Activated CD4-positive, CD25-positive, alpha-beta regulatory T cell treated with anti-CD3 and anti-CD28 coated beads, Interleukin-2, amount 50 U/mL, for 24 hours (primary cell): ENCODE data around the gene ITPR3.
A peak's percentile ranks its signal among the peaks of the same experiment; 100 is the strongest.

ENCODE experiments used
- ATAC-seq, 2 donors: fragments of 150-1000 bp; cut with Tn5 transposase; one replicate each; pipeline ENCODE4 v1.10.0; 2021; ENCODE audit warnings: mild to moderate bottlenecking in 1 of 2, moderate library complexity in 1 of 2

The ITPR3 gene

DNA sequence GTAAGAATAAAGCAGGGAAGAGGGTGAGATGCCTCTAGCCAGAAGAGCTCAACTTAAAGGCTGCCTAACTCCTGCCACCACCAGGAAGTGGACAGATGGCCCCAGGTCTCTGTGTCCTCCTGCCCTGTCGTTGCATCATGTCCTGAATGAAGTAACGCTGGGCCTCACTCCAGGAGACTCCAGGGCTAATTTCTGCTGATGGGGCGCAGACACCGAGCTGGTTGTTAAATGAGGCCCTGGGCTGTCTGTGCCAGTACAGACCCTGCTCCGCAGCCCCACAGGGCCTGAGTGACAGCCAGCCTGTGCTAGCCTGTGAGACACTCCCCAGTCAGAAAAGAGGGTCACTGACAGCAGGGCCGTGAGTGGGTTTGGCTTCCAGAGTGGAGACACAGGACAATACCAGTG is 119.1 kb downstream of the ITPR3 start:
- no peak for ATAC-seq

DNA sequence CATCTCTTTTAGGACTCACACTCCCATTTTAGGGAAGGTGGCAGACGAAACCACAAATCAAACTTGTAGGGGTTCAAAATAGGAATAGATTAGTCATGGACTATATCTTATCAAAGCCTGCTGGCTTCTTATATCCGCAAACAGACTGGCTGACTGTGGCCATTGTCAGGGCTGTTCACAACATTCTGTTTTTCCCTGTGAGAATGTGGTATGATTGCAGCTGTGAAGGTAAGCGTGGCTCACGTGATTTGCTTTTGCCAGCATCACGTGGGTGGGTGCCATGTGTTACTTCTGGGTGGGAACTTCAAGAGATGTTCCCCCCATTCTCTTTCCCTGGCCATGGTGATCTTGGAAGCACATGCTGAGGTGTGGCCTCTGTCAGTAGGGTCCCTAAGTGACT is 119.7 kb downstream of the ITPR3 start:
- no peak for ATAC-seq

DNA sequence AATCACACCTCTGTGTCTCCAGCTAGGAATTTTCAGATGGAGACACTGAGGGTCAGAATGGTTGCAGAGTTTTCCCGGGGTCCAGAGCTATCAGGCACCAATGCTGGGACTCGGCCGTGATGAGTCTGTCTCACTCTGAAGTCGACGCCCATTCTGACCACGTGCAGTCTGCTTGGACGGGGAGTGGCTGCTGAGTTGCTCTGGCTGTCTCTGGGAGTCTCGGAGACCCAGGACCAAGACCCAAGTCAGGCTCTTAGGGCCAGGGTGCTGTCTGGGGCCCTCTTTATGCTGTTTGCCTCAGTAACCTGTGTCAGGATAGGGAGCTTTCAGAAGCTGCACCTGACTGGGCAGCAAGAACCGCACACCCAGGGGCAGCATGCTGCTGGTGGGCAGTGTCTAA is 121.0 kb downstream of the ITPR3 start:
- no peak for ATAC-seq

DNA sequence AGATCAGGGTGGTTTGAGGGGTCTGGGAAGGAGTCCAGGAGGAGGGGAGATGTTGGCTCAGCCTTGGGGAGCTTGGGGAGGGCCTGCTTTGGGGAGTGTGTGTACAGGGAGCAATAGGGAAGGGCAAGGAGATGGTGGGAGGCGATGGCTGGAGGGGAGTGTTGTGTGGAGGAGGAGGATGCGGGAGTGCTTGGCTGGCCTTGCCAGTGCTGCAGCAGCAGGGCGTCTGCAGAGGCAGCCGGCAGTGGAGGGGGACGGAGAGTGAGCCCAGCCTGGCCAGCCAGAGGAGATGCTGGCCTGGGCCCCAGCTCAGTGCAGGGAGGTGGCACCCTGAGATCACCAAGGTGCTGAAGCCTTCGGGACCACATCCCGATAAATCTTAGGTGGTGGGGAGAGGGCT is 121.7 kb downstream of the ITPR3 start:
- no peak for ATAC-seq

DNA sequence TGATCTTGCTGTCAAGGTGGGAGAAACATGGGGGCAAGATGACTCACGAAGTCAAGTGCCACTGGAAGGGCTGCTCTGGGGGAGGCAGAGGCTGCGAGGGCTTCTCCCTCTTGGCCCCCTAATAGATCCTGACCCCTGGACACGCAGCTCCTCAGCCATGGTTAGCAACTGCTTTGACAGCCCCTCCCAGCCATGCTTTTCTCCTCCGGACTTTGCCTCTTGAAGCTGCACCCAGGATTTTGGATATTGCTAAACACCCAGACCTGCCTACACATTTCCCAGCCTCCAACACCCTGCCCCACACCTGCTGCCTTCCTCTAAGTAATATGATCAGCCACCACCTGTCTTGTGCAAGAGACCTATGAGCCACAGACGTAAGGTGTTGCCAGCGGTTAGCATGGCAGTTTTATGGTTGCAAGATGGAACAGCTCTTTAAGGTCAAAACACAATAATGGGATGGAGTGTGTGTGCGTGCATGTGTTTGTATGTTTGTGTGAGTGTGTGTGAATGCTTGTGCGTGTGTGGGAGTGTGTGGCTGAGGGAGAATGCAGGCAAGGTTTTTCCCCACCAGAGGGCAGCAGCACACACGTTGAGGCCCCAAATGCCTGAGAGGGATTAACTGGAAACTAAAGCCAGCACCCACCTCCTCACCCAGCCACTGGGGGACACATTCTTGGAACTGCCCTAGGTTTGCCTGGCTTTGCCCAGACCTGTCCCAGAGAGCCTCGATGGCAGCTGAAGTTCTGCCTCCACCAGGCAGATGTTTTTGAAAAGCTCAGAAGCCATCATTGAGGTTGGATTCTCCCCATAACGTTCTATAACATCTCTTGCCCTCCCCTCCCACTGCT is 123.1 kb downstream of the ITPR3 start:
- ATAC-seq, result peak; percentile 69 to 73

DNA sequence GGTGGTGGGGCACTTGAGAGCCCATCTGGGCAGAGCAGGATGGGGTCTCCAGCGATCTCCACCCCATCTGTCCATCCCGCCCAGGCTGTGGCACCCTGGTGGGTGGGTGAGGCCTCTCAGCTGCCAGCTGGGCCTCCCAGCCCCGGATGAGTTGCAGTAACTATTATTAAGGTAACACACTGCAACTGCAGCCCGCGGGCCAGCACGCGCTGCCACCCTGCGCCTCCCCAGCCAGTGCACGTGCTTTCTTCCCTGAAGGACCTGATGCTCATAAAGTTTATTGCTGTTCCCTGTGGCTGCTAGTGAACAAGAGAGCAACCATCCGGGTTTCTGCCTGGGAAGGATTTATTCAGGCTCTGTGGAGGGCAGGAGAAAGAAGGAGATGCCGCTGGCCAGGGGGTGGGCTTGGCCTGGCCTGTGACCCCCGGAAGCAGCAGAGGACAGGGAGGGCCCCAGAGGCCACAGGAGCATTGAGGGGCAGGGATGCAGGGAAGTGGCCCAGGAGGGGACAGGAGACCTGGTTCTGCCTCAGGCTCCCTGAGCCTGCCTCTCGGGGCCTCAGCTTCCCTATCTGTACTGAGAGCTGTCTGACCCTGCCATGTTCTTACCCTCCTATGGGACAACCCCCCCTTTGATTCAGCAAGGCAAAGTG is 123.9 kb downstream of the ITPR3 start:
- no peak for ATAC-seq

DNA sequence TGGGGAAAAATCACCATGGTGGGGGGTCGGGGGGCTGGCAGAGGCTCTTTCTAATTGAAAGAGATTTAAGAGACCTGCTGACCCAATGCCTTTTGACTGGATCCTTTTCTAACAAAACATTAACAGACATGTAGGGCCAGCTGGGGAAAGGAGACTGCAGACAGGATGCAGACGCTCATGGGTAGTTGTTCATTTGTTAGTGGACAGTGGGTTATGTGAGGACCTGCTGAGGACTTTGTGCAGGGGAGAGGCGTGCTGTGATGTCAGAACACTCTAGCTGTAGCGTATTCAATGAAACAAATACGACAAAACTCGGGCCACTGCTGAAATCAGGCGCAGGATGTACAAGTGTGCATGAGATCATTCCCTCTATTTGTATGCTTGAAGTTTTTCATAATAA is 124.4 kb downstream of the ITPR3 start:
- no peak for ATAC-seq
